HepG2 (cell line): ENCODE measurements around the gene NEDD8. TPM values are rescaled to one million over a fixed set of nuclear protein-coding genes. Genes with fewer than 3 reads are reported as not detected.
A peak's percentile ranks its signal among the peaks of the same experiment; 100 is the strongest.

Experiments used
- ATAC-seq: fragments of 200-7000 bp; cut with Tn5 transposase; 3 replicates; pipeline ENCODE4 v1.9.1; 2020; ENCODE audit warnings: mild to moderate bottlenecking, moderate library complexity
- Bru-seq: library from RNA; stranded (reverse); fragments of 400-500 nt; gene quantifications from one replicate; lab custom pipeline; 2021; lab: Mats Ljungman, UMichigan
- BruChase-seq, 2 experiments: library from RNA; stranded (reverse); fragments of 400-500 nt; gene quantifications; one replicate each; lab custom pipeline; 2021; lab: Mats Ljungman, UMichigan
- BruUV-seq: library from RNA; stranded (reverse); fragments of 400-500 nt; replicated peaks from 2 replicates; lab custom pipeline; 2021; lab: Mats Ljungman, UMichigan
- CTCF ChIA-PET: fragments of 300-600 bp; formaldehyde crosslinking; extraction: SDS; loops from one replicate; lab custom pipeline; 2021; ENCODE audit warnings: low total read pairs, inconsistent platforms, low intra/inter-chr PET ratio; lab: Yijun Ruan, JAX
- POLR2A ChIA-PET: fragments of 350-600 bp; sonication (Branson Sonifier 250); formaldehyde crosslinking; loops from one replicate; lab custom pipeline; 2020; ENCODE audit warnings: antibody characterized with exemption, inconsistent platforms; lab: Yijun Ruan, JAX
- DNase-seq: peaks from one replicate; pipeline ENCODE4 v3.0.0-alpha.2; 2015; ENCODE audit warnings: low spot score
- FAIRE-seq: peaks from 3 replicates; lab custom pipeline; 2011; peaks lifted over from hg19 to GRCh38; lab: Jason Lieb, UNC
- H2AFZ ChIP-seq: one replicate; pipeline ENCODE4 v1.6.1; 2011; ENCODE audit warnings: low read length, inconsistent platforms
- H3K27ac ChIP-seq: fragments of 300-600 bp; 3 replicates; pipeline ENCODE4 v1.8.0; 2011; ENCODE audit warnings: mixed run types, mild to moderate bottlenecking, mixed read lengths, low read length, inconsistent platforms; ENCODE audit not compliant: insufficient read depth; ENCODE audit errors: extremely low read length
- H3K27me3 ChIP-seq, 2 experiments: fragments of 200-600 bp in 1 of 2; 2 replicates in 1 of 2; 3 replicates in 1 of 2; pipeline versions ENCODE4 v1.6.0 to v1.8.0; 2011; ENCODE audit warnings: low read length in 2 of 2, mild to moderate bottlenecking in 2 of 2, moderate library complexity in 2 of 2, inconsistent platforms in 1 of 2; ENCODE audit not compliant: insufficient read depth in 2 of 2, control insufficient read depth in 1 of 2
- H3K36me3 ChIP-seq, 2 experiments: fragments of 200-600 bp in 1 of 2; replicated peaks in 1 of 2; 2 replicates in 1 of 2; 3 replicates in 1 of 2; pipeline versions ENCODE4 v1.5.1 to v1.8.0; 2011; ENCODE audit warnings: low read length in 2 of 2, inconsistent platforms in 1 of 2; ENCODE audit not compliant: insufficient read depth in 2 of 2, control insufficient read depth in 1 of 2
- H3K4me1 ChIP-seq: 2 replicates; pipeline ENCODE4 v1.5.1; 2012; ENCODE audit warnings: low read length, inconsistent platforms; ENCODE audit not compliant: insufficient read depth
- H3K4me2 ChIP-seq: 2 replicates; pipeline ENCODE4 v1.6.0; 2011; ENCODE audit warnings: low read depth, low read length, inconsistent platforms
- H3K4me3 ChIP-seq, 3 experiments: fragments of 200-600 bp in 1 of 3; sonication (generic), shearing (Covaris generic) in 1 of 3; replicated peaks in 1 of 3; 2 replicates each; pipeline ENCODE4 v1.5.1; 2011 to 2016; ENCODE audit warnings: low read length in 3 of 3, inconsistent platforms in 2 of 3, low read depth in 2 of 3, mild to moderate bottlenecking in 2 of 3, control low read depth in 1 of 3, mixed read lengths in 1 of 3; ENCODE audit not compliant: insufficient read depth in 1 of 3
- H3K79me2 ChIP-seq: one replicate; pipeline ENCODE4 v1.6.1; 2011; ENCODE audit warnings: low read length, inconsistent platforms; ENCODE audit not compliant: insufficient read depth
- H3K9ac ChIP-seq: 2 replicates; pipeline ENCODE4 v1.6.0; 2011; ENCODE audit warnings: mild to moderate bottlenecking, low read depth, low read length, inconsistent platforms; ENCODE audit not compliant: insufficient read depth
- H3K9me3 ChIP-seq: 2 replicates; pipeline ENCODE4 v1.5.1; 2012; ENCODE audit warnings: mild to moderate bottlenecking, low read length
- H4K20me1 ChIP-seq: 2 replicates; pipeline ENCODE4 v1.6.0; 2011; ENCODE audit warnings: inconsistent platforms, mild to moderate bottlenecking, low read length, moderate library complexity; ENCODE audit not compliant: insufficient read depth
- MED13 ChIP-seq: sonication (generic); formaldehyde crosslinking; IDR thresholded peaks from 2 replicates; pipeline ENCODE4 v1.5.0; 2020; ENCODE audit warnings: missing genetic modification reagents
- NR1H2 ChIP-seq: sonication (generic); formaldehyde crosslinking; IDR thresholded peaks from 2 replicates; pipeline ENCODE4 v1.8.1; 2022; ENCODE audit warnings: low read depth, missing genetic modification reagents, borderline replicate concordance
- RCOR2 ChIP-seq: IDR thresholded peaks from 2 replicates; pipeline ENCODE4 v1.6.1; 2016; ENCODE audit warnings: missing biosample characterization, missing genetic modification reagents
- SMC3 ChIP-seq: IDR thresholded peaks from 2 replicates; pipeline ENCODE4 v1.6.1; 2011; ENCODE audit warnings: low read length, improper control_type of control experiment
- SP1 ChIP-seq, 2 experiments: fragments of 450-650 bp in 1 of 2; sonication (generic) in 1 of 2; formaldehyde crosslinking in 1 of 2; IDR thresholded peaks; 2 replicates each; pipeline versions ENCODE4 v1.4.0 to v1.6.1; 2016 to 2020; ENCODE audit warnings: missing genetic modification reagents in 1 of 2
- ZNF234 ChIP-seq: sonication (generic); formaldehyde crosslinking; conservative IDR thresholded peaks from 2 replicates; pipeline ENCODE4 v1.5.1; 2020; ENCODE audit warnings: mild to moderate bottlenecking, missing genetic modification reagents
- ZNF235 ChIP-seq: sonication (generic); formaldehyde crosslinking; IDR thresholded peaks from 2 replicates; pipeline ENCODE4 v1.8.1; 2023; ENCODE audit warnings: mild to moderate bottlenecking, missing genetic modification reagents, borderline replicate concordance
- ZNF678 ChIP-seq: sonication (generic); formaldehyde crosslinking; IDR thresholded peaks from 2 replicates; pipeline ENCODE4 v1.4.0; 2020; ENCODE audit warnings: mild to moderate bottlenecking, missing genetic modification reagents
- WGBS: methylation state at CpG from one replicate; pipeline ENCODE4 v1.1.6; 2017; ENCODE audit warnings: low lambda C conversion rate; 5-methylcytosine and 5-hydroxymethylcytosine counted together
- in situ Hi-C: cut with HindIII; loops from 2 replicates; pipeline ENCODE4 v1.10.0; 2017; ENCODE audit warnings: low pct_unique_long_range_greater_than_20kb; ENCODE audit not compliant: extremely low pct_ligation_motif_present
- intact Hi-C: fragments of 100-400 bp; cut with micrococcal nuclease; formaldehyde crosslinking; loops from one replicate; pipeline ENCODE4 v1.10.0; 2022; ENCODE audit not compliant: unreplicated experiment
- long read RNA-seq, 2 experiments: library from RNA in 1 of 2; library from polyadenylated mRNA in 1 of 2; stranded (forward) in 1 of 2; unstranded in 1 of 2; transcript quantifications; one replicate each; pipeline ENCODE4 v2.0.0, GENCODE V29; 2019 to 2022
- polyA minus RNA-seq, 3 experiments: library from RNA; depleted of rRNA, polyadenylated mRNA; stranded (reverse); fragments of >200 nt; gene quantifications; 2 replicates each; pipeline ENCODE4 v1.2.3, GENCODE V29; 2011; ENCODE audit warnings: low replicate concordance in 1 of 3
- polyA plus RNA-seq, 8 experiments: library from polyadenylated mRNA; depleted of rRNA in 3 of 8; stranded (reverse) in 7 of 8; unstranded in 1 of 8; fragments of >200 nt; fragmentation: Illumina TruSeq in 4 of 8; extraction: Trizol in 4 of 8; gene quantifications; 2 replicates each; pipeline versions ENCODE4 v1.2.1 to v1.2.3, GENCODE V29; 2011 to 2016; ENCODE audit warnings: low read depth in 4 of 8, missing spikeins in 1 of 8, mixed read lengths in 1 of 8; ENCODE audit not compliant: insufficient read depth in 1 of 8
- total RNA-seq, 5 experiments: library from RNA; depleted of rRNA; stranded (reverse); fragments of >200 nt; fragmentation: Illumina TruSeq; extraction: Trizol; gene quantifications; 2 replicates each; pipeline ENCODE4 v1.2.3, GENCODE V29; 2016; ENCODE audit warnings: low read depth in 1 of 5
- TF ChIP-seq, protein P1 (sequence below): sonication (generic); formaldehyde crosslinking; IDR thresholded peaks from 2 replicates; pipeline ENCODE4 v1.5.0; 2020; ENCODE audit warnings: missing genetic modification reagents
- TF ChIP-seq, protein P2 (sequence below): sonication (generic); formaldehyde crosslinking; IDR thresholded peaks from 2 replicates; pipeline ENCODE4 v1.4.0; 2020; ENCODE audit warnings: missing genetic modification reagents

Gene NEDD8
- total RNA-seq (2016; rRNA removed; fragmentation: Illumina TruSeq; extraction: Trizol) (713 and 818 TPM in 2 replicates), polyA plus RNA-seq (2011; rRNA removed) (473 and 535 TPM in 2 replicates), polyA minus RNA-seq (2011; rRNA and poly(A)+ RNA removed; ENCODE audit: low replicate concordance) (166 and 230 TPM in 2 replicates), Bru-seq, nascent RNA (percentile 98 among the genes with signal in this experiment), BruChase-seq, experiment 1, labeled RNA remaining after a 6-hour chase (percentile 99 among the genes with signal in this experiment), BruChase-seq, experiment 2, labeled RNA remaining after a 2-hour chase (percentile 99 among the genes with signal in this experiment)
- total RNA-seq (2016; cell fraction: cytosol; rRNA removed; fragmentation: Illumina TruSeq; extraction: Trizol; ENCODE audit: low read depth): 394 and 546 TPM in 2 replicates
- 727 and 841 TPM in 2 replicates for total RNA-seq (2016; cell fraction: insoluble cytoplasmic fraction; rRNA removed; fragmentation: Illumina TruSeq; extraction: Trizol)
- 518 and 609 TPM in 2 replicates for total RNA-seq (2016; cell fraction: membrane; rRNA removed; fragmentation: Illumina TruSeq; extraction: Trizol)
- total RNA-seq (2016; cell fraction: nucleus; rRNA removed; fragmentation: Illumina TruSeq; extraction: Trizol): 243 and 273 TPM in 2 replicates
- polyA plus RNA-seq (2011; cell fraction: cytosol; rRNA removed): 355 and 455 TPM in 2 replicates
- polyA plus RNA-seq (2011; cell fraction: nucleus; rRNA removed): 126 and 158 TPM in 2 replicates
- polyA plus RNA-seq (2012): 433 and 508 TPM in 2 replicates
- 449 and 646 TPM in 2 replicates for polyA plus RNA-seq (2016; cell fraction: cytosol; fragmentation: Illumina TruSeq; extraction: Trizol; ENCODE audit: low read depth)
- polyA plus RNA-seq (2016; cell fraction: insoluble cytoplasmic fraction; fragmentation: Illumina TruSeq; extraction: Trizol; ENCODE audit: low read depth): 889 and 948 TPM in 2 replicates
- 521 and 635 TPM in 2 replicates for polyA plus RNA-seq (2016; cell fraction: membrane; fragmentation: Illumina TruSeq; extraction: Trizol; ENCODE audit: low read depth)
- 510 and 513 TPM in 2 replicates for polyA plus RNA-seq (2016; cell fraction: nucleus; fragmentation: Illumina TruSeq; extraction: Trizol; ENCODE audit: insufficient read depth, low read depth)
- polyA minus RNA-seq (2011; cell fraction: cytosol; rRNA and poly(A)+ RNA removed): 89.3 and 98.3 TPM in 2 replicates
- 88.1 and 108 TPM in 2 replicates for polyA minus RNA-seq (2011; cell fraction: nucleus; rRNA and poly(A)+ RNA removed)
- long read RNA-seq, experiment 1, transcript NEDD8-201 (4 exons, 708 nt): major isoform, 449 of 466 reads
- long read RNA-seq, experiment 1, transcript NEDD8-202 (4 exons, 626 nt): minor isoform, 5 of 466 reads
- long read RNA-seq, experiment 1, transcript NEDD8-203 (3 exons, 653 nt): minor isoform, 7 of 466 reads
- long read RNA-seq, experiment 1, partial matches to known transcripts: 0 of 466 reads
- long read RNA-seq, experiment 1, other reads (novel, unspliced or antisense): 1 of 466 reads
- long read RNA-seq, experiment 2, transcript NEDD8-208 (3 exons, 654 nt): minor isoform, 6 of 719 reads
- long read RNA-seq, experiment 2, transcript NEDD8-206 (5 exons, 651 nt): minor isoform, 12 of 719 reads
- long read RNA-seq, experiment 2, transcript NEDD8-202 (4 exons, 626 nt): minor isoform, 13 of 719 reads
- long read RNA-seq, experiment 2, transcript NEDD8-201 (4 exons, 708 nt): major isoform, 660 of 719 reads
- long read RNA-seq, experiment 2, partial matches to known transcripts: 0 of 719 reads
- long read RNA-seq, experiment 2, other reads (novel, unspliced or antisense): 23 of 719 reads

DNA sequence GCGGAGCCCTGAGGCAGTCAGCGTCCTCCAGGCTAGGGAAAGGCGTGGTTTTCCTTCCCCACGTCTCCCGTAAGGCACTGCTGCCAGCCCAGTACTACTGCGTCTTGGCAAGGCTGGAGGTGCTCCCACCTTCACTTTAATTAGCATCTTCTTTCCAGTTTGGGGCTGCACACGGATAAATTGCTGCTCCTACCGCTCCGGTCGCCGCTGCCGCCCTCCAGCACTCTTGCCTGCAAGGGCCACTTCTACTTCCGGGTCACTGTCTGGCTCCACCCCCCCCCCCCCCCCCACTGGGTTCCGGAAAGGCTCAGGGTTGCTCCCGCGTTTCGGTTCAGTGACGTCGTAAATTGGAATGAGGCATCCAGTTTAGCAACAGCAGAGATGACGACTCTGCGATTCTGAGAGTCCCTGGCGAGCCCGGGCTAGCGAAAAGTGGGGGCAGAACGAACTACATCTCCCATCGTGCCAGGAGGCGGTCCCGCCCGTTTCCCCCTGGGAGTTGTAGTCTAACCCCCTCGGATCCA is at the start of gene NEDD8:
TSS of gene NEDD8 (minus strand) at position 247 of the 524 bp plus-strand sequence. CDS start at position 147, 100 bp downstream.
- Histone ChIP-seq H3K36me3 (peaks cover 18 to 43% of the 10 kb centered on the region in 2 experiments), H4K20me1 (peaks cover 7% of the 10 kb centered on the region; the same call in 1 of the 2 replicates), H3K9ac (peak within 1 kb of the TSS; percentile 91), H3K4me2 (peak within 1 kb of the TSS; percentile 96), H3K9me3 (no peaks in the 10 kb centered on the region), H3K79me2 (peaks cover 61% of the 10 kb centered on the region), H3K27me3 (peaks cover 0 to 4% of the 10 kb centered on the region in 2 experiments; a peak in 1 of 5 replicates), H3K4me1 (peaks cover 47% of the 10 kb centered on the region), H3K27ac (peak within 1 kb of the TSS; percentile 84), H2AFZ (peak within 1 kb of the TSS; percentile 97), H3K4me3 (peak within 1 kb of the TSS; percentile 83 to 91 (median 85))
- WGBS: 1% methylated on average over 30 of the region's 30 CpGs
- DNase-seq (peak; percentile 99), ATAC-seq (peak; percentile 85), FAIRE-seq (peak; percentile 8)
- BruUV-seq: no TSS peak
- intact Hi-C loops: loop anchor here (1.0 to 10.0 kb wide), 3 partner anchors 16 to 1193 kb away; partner anchors contain the start of genes IPO4 and MDP1
- CTCF ChIA-PET: interaction anchor here (2.6 kb wide), 1 partner anchor 16 kb away, joined by 7 read pairs; the partner anchor contains the start of gene MDP1
- POLR2A ChIA-PET: interaction anchor here (1.2 to 18.0 kb wide), 7 partner anchors 10 to 138 kb away, joined by 3 to 850 read pairs (median 21); partner anchors contain the start of genes CHMP4A, CIDEB, DHRS1 and LTB4R
- in situ Hi-C loops: no loop called here
- TF ChIP-seq, protein P1, sequence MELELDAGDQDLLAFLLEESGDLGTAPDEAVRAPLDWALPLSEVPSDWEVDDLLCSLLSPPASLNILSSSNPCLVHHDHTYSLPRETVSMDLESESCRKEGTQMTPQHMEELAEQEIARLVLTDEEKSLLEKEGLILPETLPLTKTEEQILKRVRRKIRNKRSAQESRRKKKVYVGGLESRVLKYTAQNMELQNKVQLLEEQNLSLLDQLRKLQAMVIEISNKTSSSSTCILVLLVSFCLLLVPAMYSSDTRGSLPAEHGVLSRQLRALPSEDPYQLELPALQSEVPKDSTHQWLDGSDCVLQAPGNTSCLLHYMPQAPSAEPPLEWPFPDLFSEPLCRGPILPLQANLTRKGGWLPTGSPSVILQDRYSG (CRISPR knock-in tag): 0 out of 2 replicates have a peak, but pooled peaks have one; percentile 47
- TF ChIP-seq NR1H2 (CRISPR knock-in tag): no peak; the same call in 1 of the 2 replicates
- no peak for TF ChIP-seq ZNF678 (CRISPR knock-in tag)
- TF ChIP-seq, protein P2, sequence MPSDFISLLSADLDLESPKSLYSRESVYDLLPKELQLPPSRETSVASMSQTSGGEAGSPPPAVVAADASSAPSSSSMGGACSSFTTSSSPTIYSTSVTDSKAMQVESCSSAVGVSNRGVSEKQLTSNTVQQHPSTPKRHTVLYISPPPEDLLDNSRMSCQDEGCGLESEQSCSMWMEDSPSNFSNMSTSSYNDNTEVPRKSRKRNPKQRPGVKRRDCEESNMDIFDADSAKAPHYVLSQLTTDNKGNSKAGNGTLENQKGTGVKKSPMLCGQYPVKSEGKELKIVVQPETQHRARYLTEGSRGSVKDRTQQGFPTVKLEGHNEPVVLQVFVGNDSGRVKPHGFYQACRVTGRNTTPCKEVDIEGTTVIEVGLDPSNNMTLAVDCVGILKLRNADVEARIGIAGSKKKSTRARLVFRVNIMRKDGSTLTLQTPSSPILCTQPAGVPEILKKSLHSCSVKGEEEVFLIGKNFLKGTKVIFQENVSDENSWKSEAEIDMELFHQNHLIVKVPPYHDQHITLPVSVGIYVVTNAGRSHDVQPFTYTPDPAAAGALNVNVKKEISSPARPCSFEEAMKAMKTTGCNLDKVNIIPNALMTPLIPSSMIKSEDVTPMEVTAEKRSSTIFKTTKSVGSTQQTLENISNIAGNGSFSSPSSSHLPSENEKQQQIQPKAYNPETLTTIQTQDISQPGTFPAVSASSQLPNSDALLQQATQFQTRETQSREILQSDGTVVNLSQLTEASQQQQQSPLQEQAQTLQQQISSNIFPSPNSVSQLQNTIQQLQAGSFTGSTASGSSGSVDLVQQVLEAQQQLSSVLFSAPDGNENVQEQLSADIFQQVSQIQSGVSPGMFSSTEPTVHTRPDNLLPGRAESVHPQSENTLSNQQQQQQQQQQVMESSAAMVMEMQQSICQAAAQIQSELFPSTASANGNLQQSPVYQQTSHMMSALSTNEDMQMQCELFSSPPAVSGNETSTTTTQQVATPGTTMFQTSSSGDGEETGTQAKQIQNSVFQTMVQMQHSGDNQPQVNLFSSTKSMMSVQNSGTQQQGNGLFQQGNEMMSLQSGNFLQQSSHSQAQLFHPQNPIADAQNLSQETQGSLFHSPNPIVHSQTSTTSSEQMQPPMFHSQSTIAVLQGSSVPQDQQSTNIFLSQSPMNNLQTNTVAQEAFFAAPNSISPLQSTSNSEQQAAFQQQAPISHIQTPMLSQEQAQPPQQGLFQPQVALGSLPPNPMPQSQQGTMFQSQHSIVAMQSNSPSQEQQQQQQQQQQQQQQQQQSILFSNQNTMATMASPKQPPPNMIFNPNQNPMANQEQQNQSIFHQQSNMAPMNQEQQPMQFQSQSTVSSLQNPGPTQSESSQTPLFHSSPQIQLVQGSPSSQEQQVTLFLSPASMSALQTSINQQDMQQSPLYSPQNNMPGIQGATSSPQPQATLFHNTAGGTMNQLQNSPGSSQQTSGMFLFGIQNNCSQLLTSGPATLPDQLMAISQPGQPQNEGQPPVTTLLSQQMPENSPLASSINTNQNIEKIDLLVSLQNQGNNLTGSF: no peak; the same call in 1 of the 2 replicates
- TF ChIP-seq SMC3: no peak
- TF ChIP-seq RCOR2 (CRISPR knock-in tag): no peak
- no peak for TF ChIP-seq SP1 (IDR thresholded peaks at IDR 0.05)
- peak; percentile 95 for TF ChIP-seq SP1 (CRISPR knock-in tag; IDR thresholded peaks at IDR 0.05)
- TF ChIP-seq ZNF234 (CRISPR knock-in tag): peak; percentile 45; the same call in 1 of the 2 replicates
- TF ChIP-seq ZNF235 (CRISPR knock-in tag): no peak; the same call in 1 of the 2 replicates
- TF ChIP-seq MED13: no peak; the same call in 1 of the 2 replicates
